Globus pallidus (tissue), 1 donor: ENCODE data around the gene IFIT2.
"Not testable (repeated sequence)": the region's sequence is repeated elsewhere in the genome, so short reads cannot be mapped to it uniquely, and the experiment has no call there.

Experiments used
- DNase-seq: peaks from one replicate; pipeline ENCODE4 v3.0.0-alpha.2; 2015; ENCODE audit warnings: low spot score

IFIT2 gene

DNA sequence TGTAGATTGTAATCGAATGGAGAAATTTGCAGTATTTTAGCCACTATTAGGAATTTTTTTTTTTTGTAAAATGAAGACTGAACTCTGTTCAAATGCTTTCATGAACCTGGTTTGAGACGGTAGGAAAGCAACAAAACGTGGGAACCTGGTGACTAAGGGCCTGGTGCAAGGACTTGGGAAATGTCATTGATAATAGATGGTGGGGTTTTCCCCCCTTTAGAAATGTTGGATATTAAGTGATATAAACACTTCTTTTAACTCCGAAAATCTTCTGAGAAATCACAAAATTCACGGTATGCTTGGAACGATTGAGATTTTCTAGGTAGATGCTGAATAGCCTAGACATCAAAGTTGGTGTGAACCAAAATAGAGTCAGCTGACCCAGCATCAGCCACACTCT is 6.4 kb downstream of the IFIT2 start:
- DNase-seq: no peak

DNA sequence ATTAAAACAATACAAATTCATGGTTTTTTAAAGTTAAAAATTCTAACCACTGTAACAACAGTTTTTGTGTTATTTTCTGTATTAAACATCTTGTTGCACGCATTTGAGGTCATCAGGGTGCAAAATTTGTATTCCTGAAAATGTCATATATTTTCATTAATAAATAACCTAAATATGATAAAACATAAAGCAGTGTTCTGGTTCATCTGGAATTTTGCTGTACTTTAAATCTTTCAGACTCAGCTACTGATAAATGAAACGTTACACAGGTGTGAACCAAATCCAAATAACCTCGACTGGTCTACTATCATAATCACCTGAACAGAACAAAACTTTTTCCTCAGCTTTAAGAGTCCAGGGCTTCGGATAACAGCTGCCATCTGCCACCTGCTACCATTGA is 6.9 kb downstream of the IFIT2 start:
- no peak for DNase-seq

DNA sequence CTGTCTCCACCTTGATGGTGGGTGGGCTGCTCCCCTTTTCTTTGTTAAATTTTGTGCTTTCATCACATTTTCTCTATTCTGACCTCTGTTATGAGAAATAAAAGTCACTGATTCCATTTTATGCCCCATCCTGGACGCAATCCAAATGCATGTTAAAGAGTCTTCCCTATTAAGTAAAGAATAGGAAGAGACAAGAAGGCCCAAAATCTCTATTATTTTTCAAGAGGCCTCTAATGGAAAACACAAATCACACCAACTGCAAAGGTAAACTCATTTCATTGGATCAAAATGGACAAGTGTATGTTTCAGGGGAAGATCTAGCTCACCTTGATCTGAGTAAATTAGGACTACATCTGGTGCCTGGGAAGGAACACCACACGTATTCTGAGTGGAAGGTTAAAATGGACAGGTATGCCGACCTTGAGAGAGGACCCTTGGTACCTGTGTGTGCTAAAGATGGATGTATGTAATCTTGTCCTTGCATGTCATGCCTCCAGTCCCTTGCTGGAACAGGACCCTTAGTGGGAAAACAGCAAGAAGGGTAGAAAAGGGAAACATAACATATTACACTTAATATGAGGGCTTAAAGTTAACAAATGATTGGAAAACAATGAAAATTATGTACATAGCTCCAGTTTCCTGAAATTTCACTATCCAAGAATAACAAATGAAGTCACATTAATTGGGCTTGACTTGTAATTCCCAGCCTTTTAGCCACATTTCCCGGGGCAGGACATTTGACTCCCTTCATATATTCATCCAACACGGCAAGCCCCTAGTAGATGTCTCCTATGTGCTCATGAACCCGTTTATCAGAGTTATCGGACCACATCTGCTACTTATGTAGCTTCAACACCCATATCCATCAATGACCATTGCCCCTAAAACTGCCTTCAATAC is 7.6 kb downstream of the IFIT2 start:
- DNase-seq: no peak

DNA sequence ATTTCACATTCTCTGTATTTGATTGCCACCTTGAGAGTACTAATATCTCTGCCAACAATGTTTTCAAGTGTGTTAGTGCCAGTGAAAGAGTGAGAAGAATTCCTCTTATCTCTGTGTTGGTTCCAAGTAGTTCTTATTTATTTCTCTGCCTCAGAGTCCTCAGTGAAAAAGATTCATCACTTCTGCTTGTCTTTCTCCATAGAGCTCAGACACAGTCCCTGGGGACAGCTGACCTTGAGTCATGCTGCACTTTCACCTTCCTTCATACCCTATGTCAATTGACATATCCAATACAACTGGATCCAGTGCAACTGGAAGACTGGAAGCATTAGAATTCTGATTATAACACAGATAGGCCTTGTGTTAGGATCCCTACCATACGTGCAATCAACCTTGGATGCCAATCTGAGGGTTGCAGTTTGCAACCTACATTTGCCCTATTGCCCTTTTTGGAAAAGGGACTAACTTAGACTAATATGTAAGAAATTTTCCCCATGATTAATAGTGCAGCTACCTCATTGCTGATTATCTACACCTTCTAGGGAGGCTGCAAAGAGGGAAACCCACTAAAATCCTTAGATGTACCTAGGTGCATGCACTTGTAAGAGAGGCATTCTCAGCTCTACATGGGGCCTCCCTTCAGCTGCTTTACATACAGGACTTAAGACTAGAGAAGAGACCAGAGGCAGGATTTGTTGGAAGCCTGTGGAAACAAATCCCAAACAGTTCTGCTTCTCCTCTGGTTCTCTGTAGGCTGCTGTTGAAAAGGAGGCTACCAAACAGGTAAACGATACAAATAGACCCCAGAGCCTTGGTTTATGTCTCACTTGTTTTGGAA is 8.4 kb downstream of the IFIT2 start:
- DNase-seq: no peak

DNA sequence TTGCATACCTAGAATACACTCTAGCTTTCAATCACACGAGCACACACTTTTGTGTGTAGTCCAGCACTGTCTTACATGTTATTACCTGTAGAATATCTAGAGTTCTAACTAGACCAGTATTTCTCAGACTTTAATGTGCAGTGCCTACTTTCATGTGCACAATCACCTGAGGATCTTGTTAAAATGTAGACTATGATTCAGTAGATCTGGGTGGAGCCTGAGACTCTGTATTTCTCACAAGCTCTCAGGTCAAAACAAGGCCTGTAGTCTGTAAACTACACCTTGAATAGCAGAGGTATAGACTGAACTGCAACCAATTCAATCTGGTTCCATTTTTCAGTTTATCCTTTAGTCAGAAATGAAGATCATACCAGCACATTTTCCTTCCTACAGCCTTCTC is 11.1 kb downstream of the IFIT2 start:
- no peak for DNase-seq

DNA sequence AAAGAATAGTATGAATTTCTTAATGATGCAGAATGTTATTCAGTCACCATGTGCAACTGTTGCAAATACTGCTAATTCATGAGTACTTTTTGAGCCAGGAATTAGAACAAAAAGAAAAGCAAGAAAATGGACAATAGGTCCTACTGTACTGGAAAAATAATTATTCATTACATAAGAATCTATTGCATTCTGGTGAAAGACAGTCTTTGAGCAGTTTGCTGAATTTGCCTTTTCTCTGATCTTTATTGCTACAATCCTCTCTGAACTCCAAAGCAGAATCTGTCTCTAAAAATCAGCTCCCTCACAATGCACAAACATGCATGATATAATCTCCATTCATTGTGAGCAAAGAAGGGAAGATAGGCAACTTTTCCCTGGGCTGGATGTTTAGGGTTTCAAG is 12.8 kb downstream of the IFIT2 start:
- peak; percentile 96 for DNase-seq

DNA sequence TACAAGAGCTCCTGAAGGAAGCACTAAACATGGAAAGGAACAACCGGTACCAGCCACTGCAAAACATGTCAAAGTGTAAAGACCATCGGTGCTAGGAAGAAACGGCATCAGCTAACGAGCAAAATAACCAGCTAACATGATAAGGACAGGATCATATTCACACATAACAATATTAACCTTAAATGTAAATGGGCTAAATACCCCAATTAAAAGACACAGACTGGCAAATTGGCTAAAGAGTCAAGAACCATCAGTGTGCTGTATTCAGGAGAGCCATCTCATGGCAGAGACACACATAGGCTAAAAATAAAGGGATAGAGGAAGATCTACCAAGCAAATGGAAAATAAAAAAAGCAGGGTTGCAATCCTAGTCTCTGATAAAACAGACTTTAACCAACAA is 16.2 kb downstream of the IFIT2 start:
- DNase-seq: not testable (repeated sequence)

DNA sequence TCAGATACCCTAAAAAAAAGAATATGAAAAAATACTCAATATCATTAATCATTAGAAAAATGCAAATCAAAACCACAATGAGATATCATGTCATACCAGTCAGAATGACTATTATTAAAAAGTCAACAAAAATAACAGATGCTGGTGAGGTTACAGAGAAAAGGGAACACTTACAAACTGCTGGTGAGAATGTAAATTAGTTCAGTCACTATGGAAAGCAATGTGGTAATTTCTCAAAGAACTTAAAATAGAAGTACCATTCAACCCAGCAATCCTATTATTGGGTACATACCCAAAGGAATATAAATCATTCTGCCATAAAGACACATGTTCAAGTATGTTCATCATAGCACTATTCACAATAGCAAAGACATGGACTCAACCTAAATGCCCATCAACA is 23.2 kb downstream of the IFIT2 start:
- DNase-seq: not testable (repeated sequence)

DNA sequence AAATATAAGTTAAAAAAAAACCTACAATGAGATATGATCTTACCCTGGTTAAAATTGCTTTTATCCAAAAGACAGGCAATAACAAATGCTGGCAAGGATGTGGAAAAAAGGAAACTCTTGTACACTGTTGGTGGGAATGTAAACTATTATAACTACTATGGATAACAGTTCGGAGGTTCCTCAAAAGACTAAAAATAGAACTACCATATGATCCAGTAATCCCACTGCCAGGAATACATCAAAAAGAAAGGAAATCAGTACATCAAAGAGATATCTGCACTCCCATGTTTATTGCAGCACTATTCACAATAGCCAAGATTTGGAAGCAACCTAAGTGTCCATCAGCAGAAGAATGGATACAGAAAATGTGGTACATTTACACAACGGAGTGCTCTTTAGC is 24.0 kb downstream of the IFIT2 start:
- DNase-seq: not testable (repeated sequence)

DNA sequence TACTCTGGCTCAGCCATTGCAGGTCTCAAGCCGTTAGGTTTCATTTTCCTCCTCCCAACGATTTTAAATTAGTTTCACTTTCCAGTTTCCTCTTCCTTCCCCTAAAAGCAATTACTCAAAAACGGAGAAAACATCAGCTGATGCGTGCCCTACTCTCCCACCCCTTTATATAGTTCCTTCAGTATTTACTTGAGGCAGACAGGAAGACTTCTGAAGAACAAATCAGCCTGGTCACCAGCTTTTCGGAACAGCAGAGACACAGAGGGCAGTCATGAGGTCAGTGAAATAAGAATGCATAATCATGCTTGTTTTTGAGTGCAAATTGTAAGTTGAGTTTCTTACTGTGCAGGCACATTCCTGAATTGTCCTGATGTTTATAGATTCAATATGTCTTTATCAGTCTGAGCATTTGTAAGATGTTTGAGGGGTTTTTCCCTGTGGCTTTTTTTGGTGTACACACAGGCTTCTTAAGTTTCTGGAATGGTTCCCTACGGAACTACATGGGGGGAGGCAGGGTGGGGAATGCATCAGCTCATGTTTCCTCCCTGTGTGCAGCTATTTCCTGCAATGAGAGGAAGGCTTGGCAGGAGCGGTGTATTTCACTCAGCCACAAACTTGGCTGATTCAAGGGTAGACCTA is 26.1 kb downstream of the IFIT2 start, which contains the start of gene IFIT3:
TSS of gene IFIT3 (plus strand) at position 195 of the 639 bp plus-strand sequence. CDS start at position 272, 77 bp downstream.
- DNase-seq: peak; percentile 85

DNA sequence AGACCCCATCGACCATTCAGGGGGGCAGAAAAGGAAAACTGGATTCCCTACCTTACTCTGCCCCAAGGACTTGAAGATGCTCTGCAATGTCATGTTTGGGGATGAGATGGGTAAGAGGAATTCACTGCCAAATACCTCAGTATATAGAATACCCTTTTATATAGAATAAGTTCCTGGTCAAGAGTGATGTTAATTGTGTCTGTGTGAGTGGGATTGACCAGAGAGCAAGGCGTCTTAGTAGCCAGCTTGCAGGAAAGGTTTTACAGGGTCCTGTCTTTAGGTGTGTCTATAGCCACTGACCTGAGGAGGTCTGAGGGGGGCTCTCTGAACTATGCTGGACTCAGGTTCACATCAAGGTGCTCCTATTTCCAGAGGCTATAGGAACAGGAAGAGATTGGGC is 27.3 kb downstream of the IFIT2 start:
- DNase-seq: no peak

DNA sequence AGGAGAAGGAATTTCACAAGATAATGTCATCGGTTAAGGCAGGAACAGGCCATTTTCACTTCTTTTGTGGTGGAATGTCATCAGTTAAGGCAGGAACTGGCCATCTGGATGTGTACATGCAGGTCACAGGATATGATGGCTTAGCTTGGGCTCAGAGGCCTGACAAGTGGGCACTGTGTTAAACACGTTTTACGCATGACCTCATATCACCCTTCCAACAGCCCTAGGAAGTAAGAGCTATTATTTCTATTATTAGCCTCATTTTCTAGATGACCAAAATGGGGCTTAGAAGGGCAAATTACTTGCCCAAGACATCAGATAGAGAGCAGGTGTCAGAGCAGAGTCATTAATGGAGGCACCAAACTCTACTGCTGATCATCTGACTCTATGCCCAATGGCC is 28.2 kb downstream of the IFIT2 start:
- DNase-seq: not testable (repeated sequence)

DNA sequence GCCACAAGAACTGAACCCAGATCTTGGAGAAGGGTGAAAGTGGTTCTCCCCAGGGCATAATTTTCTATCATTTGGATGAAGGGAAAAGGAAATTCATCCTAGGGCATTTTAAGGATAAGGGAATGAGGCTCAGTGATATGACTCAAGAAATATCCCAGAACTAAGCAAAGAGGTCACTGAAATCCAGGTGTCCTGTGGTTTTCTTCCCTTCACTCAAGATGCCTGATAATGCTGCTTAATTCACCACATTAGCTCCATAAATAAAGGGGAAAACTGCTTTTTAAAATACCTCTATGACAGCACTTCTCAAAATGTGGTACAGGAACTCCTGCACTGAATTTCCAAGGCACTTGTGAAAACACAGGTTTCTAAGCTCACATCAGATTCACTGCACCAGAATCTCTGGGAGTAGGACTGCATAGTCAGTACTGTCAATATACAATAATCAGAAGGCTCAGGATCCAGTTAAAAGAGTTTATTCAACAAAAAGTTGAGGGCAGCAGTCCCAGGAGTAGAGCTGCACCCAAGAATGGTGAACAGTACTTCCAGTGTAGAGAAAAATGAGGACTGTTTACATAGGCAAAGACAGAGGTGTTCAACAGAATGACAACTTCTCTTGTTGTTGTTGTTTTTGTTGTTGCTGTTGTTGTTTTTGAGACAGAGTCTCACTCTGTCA is 28.8 kb downstream of the IFIT2 start:
- DNase-seq: no peak

DNA sequence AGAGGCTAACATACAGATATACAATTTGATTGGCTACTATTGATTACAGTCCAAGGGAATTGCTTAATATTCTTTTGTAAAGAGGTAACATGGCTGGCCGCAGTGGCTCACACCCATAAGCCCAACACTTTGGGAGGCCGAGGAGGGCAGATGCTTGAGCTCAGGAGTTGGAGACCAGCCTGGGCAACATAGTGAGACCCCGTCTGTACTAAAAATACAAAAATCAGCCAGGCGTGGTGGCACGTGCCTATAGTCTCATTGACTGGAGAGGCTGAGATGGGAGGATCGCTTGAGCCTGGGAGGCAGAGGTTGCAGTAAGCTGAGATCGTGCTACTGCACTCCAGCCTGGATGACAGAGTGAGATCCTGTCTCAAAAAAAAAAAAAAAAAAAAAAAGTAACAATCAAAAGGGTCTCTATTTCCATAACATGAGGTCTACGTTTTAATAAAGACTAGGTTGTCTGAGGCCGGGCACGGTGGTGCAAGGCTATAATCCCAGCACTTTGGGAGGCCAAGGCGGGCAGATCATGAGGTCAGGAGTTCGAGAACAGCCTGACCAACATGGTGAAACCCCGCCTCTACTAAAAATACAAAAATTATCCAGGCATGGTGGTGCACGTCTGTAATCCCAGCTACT is 29.8 kb downstream of the IFIT2 start:
- not testable (repeated sequence) for DNase-seq

DNA sequence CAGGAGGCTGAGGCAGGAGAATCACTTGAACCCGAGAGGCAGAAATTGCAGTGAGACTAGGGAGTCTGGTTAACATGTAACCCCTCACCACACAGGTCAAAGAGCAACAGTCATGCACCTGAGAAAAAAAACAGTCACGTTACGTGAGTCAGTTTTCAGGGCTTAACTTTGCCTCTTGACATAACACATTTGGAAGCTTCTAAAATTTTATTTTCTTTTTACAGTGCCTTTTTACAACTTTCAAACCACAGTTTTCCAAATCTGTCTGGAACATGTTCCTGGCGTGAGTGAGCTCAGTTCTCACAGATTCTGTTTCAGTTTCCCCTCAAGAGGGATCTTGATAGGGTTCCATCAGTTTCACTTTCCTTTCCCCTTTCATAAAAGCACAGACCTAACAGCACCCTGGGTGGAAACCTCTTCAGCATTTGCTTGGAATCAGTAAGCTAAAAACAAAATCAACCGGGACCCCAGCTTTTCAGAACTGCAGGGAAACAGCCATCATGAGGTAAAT is 30.3 kb downstream of the IFIT2 start:
- DNase-seq: peak; percentile 69

DNA sequence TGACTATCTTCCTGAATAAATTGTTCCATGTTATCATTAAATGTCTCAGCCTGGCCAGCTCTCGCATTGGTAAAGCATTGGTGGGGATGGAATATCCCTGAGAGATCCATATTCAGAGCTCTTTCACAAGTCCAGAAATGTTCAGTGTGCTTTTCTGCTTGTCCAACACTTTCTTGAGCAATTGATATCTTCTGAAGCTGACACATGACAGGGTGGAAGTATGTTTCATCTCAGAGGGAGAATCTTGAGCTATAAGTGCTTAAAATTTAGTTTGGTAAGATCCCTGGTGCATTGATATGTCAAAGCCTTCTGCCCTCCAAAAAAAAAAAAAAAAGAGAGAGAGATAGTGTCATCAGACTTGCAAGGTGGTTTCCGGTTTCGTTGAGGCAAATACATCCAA is 33.4 kb downstream of the IFIT2 start:
- no peak for DNase-seq

DNA sequence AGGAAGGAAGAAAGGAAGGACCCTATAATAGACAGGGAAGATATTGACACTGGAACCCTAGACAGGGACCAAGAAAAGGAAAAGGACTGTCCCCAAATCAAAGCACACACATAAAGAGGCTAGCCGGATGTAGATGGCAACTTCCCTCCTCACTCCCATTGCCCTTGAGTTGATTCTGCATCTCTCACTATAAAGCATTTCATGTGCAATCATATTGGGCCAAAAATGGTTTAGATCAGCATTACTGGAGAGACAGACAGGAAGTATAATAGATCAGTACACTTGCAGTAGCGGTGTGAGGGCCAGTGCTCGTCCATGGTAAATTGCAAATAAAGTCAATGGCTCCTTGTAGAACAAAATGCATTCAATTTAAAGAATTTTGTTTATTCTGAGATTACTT is 34.4 kb downstream of the IFIT2 start:
- no peak for DNase-seq

DNA sequence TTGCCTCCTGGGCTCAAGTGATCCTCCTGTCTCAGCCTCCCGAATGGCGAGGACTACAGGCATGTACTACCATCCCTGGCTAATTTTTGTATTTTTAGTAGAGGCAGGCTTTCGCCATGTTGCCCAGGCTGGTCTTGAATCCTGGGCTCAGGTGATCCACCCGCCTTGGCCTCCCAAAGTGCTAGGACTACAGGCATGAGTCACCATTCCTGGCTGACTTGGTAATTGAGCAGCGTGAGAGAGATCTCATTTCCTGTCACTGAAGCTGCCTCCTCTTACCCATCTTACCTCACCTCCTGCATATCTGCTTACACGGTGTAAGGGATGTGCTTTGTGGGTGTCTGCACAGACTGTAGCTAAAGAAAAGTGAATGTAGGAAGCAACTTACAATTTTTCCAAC is 35.6 kb downstream of the IFIT2 start:
- DNase-seq: no peak

DNA sequence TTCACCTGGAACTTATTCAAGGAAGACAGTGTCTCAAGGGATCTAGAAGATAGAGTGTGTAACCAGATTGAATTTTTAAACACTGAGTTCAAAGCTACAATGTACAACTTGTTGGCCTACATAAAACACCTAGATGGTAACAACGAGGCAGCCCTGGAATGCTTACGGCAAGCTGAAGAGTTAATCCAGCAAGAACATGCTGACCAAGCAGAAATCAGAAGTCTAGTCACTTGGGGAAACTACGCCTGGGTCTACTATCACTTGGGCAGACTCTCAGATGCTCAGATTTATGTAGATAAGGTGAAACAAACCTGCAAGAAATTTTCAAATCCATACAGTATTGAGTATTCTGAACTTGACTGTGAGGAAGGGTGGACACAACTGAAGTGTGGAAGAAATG is 36.9 kb downstream of the IFIT2 start:
- no peak for DNase-seq

DNA sequence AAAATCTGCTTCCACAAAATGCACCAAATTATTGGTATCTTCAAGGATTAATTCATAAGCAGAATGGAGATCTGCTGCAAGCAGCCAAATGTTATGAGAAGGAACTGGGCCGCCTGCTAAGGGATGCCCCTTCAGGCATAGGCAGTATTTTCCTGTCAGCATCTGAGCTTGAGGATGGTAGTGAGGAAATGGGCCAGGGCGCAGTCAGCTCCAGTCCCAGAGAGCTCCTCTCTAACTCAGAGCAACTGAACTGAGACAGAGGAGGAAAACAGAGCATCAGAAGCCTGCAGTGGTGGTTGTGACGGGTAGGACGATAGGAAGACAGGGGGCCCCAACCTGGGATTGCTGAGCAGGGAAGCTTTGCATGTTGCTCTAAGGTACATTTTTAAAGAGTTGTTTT is 38.0 kb downstream of the IFIT2 start:
- no peak for DNase-seq

DNA sequence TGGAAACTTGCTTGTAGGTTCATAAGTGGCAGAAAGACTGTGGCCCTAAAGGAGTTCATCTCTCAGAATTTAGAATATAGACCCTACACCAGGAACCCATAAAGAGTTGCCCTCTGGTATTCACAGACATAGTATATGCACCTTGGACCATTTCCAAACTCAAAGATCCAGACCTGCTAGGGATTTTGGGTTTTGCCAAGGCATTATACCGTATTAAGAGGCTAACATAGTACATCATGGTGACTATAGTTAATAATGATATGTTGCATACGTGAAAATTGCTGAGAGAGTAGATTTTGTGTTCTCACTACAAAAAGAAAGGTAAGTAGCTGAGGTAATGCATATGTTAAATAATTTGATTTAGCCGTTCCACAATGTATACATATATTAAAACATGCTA is 39.8 kb downstream of the IFIT2 start:
- DNase-seq: no peak
